CD4-positive, alpha-beta memory T cell (primary cell): ENCODE measurements around the gene CANT1. TPM values are rescaled to one million over a fixed set of nuclear protein-coding genes. Genes with fewer than 3 reads are reported as not detected.
"Not testable (repeated sequence)": the region's sequence is repeated elsewhere in the genome, so short reads cannot be mapped to it uniquely, and the experiment has no call there.

ENCODE experiments used
- CTCF ChIA-PET: fragments of 350-600 bp; sonication (Branson Sonifier 250); formaldehyde crosslinking; loops from one replicate; lab custom pipeline; 2021; ENCODE audit warnings: inconsistent platforms; ENCODE audit not compliant: partially characterized antibody; lab: Charles Lee
- POLR2A ChIA-PET: fragments of 350-600 bp; sonication (Branson Sonifier 250); formaldehyde crosslinking; loops from one replicate; lab custom pipeline; 2021; ENCODE audit not compliant: partially characterized antibody; lab: Charles Lee
- DNase-seq, 5 donors: peaks; one replicate each; pipeline versions ENCODE4 v3.0.0 to v3.0.0-alpha.2; 2020 to 2022; ENCODE audit warnings: mixed read lengths in 1 of 5
- H3K27ac ChIP-seq: one replicate; pipeline ENCODE4 v1.7.0; 2013; ENCODE audit warnings: low read depth, low read length
- H3K27me3 ChIP-seq: 2 replicates; pipeline ENCODE4 v1.7.0; 2013; ENCODE audit warnings: mild to moderate bottlenecking, low read length, moderate library complexity; ENCODE audit not compliant: insufficient read depth
- H3K36me3 ChIP-seq: 2 replicates; pipeline ENCODE4 v1.7.0; 2013; ENCODE audit warnings: mild to moderate bottlenecking, low read length, moderate library complexity; ENCODE audit not compliant: insufficient read depth
- H3K4me1 ChIP-seq: 2 replicates; pipeline ENCODE4 v1.7.0; 2013; ENCODE audit warnings: mild to moderate bottlenecking, low read length, moderate library complexity; ENCODE audit not compliant: insufficient read depth
- H3K4me3 ChIP-seq, 2 donors: one replicate each; pipeline ENCODE4 v1.7.0; 2013; ENCODE audit warnings: low read length in 2 of 2, mild to moderate bottlenecking in 1 of 2
- H3K9me3 ChIP-seq, 2 donors: one replicate each; pipeline ENCODE4 v1.7.0; 2013; ENCODE audit warnings: low read length in 2 of 2, control low read depth in 1 of 2; ENCODE audit not compliant: control insufficient read depth in 1 of 2
- H3K27ac Mint-ChIP-seq, 7 donors: one replicate each; pipeline ENCODE4 v1.8.0; 2020 to 2021; ENCODE audit warnings: mixed read lengths in 7 of 7, mild to moderate bottlenecking in 6 of 7, inconsistent platforms in 3 of 7, moderate library complexity in 3 of 7
- H3K27me3 Mint-ChIP-seq, 2 donors: one replicate each; pipeline ENCODE4 v1.8.0; 2020 to 2021; ENCODE audit warnings: mixed read lengths in 2 of 2
- H3K36me3 Mint-ChIP-seq, 2 donors: one replicate each; pipeline ENCODE4 v1.8.0; 2020 to 2021; ENCODE audit warnings: mixed read lengths in 2 of 2, inconsistent platforms in 1 of 2, mild to moderate bottlenecking in 1 of 2
- H3K4me1 Mint-ChIP-seq, 4 donors: one replicate each; pipeline ENCODE4 v1.8.0; 2020 to 2021; ENCODE audit warnings: mixed read lengths in 4 of 4, mild to moderate bottlenecking in 1 of 4
- H3K4me3 Mint-ChIP-seq, 8 donors: one replicate each; pipeline ENCODE4 v1.8.0; 2020 to 2021; ENCODE audit warnings: mixed read lengths in 8 of 8, mild to moderate bottlenecking in 7 of 8, moderate library complexity in 6 of 8, inconsistent platforms in 3 of 8
- H3K9me3 Mint-ChIP-seq, 8 donors: one replicate each; pipeline ENCODE4 v1.8.0; 2020 to 2021; ENCODE audit warnings: mixed read lengths in 8 of 8, mild to moderate bottlenecking in 5 of 8, inconsistent platforms in 3 of 8, moderate library complexity in 1 of 8
- intact Hi-C: fragments of 100-400 bp; cut with micrococcal nuclease; formaldehyde crosslinking; loops from one replicate; pipeline ENCODE4 v1.15.1; 2023
- polyA plus RNA-seq, 2 donors: library from polyadenylated mRNA; unstranded; fragments of 300-500 nt; fragmentation: Illumina TruSeq; gene quantifications; one replicate each; pipeline ENCODE4 v1.2.3, GENCODE V29; 2021
- total RNA-seq, 2 experiments: library from RNA; stranded (reverse); gene quantifications; one replicate each; pipeline ENCODE4 v1.2.3, GENCODE V29; 2021

CANT1 gene
- total and polyA plus RNA-seq, 4 experiments from 2014 or later, result 7.2 to 59.4 (median 34.2) TPM

DNA sequence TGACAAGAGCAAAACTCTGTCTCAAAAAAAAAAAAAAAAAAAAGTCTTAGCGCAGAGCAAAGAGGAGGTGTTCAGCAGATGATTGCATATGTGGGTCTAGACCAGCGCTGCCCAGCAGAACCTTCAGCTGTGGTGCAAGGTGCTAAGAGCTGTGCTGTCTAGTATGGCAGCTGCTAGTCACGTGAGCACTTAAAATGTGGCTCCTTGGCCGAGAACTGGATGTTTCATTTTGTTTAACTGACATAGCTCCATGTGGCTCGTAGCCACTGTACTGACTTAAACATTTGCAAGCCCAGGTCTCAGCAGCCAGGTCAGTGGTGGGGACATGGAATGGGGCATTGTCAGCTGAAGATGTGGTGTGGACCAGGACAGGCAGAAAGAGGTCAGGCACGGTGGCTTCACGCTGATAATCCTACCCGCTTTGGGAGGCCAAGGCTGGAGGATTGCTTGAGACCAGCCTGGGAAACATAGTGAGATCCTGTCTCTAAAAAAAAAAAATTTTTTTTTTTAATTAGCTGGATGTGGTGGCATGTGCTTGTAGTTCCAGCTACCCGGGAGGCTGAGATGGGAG is 23.6 kb upstream of the CANT1 start:
- H3K27ac Mint-ChIP-seq, result no peak overlapping the region
- H3K36me3 Mint-ChIP-seq, result no peaks in the 10 kb centered on the region
- no peak overlapping the region for H3K4me3 ChIP-seq
- H3K27me3 Mint-ChIP-seq, result peaks cover 18 to 20% of the 10 kb centered on the region in 2 donors
- ChIA-PET CTCF (interaction anchor here (1.4 to 2.0 kb wide), 2 partner anchors 12 to 359 kb away, joined by 4 to 5 read pairs; no protein-coding TSS in a partner anchor), POLR2A (no interaction called here)
- no peaks in the 10 kb centered on the region for H3K4me1 Mint-ChIP-seq
- intact Hi-C loops, result no loop called here
- no peaks in the 10 kb centered on the region for H3K4me1 ChIP-seq
- H3K9me3 Mint-ChIP-seq, result peaks cover 0 to 1% (median 0%) of the 10 kb centered on the region in 8 donors
- H3K27me3 ChIP-seq, result peaks cover 4% of the 10 kb centered on the region
- no peak overlapping the region for H3K4me3 Mint-ChIP-seq
- no peaks in the 10 kb centered on the region for H3K9me3 ChIP-seq
- no peak overlapping the region for H3K27ac ChIP-seq
- no peaks in the 10 kb centered on the region for H3K36me3 ChIP-seq
- no peak for DNase-seq

DNA sequence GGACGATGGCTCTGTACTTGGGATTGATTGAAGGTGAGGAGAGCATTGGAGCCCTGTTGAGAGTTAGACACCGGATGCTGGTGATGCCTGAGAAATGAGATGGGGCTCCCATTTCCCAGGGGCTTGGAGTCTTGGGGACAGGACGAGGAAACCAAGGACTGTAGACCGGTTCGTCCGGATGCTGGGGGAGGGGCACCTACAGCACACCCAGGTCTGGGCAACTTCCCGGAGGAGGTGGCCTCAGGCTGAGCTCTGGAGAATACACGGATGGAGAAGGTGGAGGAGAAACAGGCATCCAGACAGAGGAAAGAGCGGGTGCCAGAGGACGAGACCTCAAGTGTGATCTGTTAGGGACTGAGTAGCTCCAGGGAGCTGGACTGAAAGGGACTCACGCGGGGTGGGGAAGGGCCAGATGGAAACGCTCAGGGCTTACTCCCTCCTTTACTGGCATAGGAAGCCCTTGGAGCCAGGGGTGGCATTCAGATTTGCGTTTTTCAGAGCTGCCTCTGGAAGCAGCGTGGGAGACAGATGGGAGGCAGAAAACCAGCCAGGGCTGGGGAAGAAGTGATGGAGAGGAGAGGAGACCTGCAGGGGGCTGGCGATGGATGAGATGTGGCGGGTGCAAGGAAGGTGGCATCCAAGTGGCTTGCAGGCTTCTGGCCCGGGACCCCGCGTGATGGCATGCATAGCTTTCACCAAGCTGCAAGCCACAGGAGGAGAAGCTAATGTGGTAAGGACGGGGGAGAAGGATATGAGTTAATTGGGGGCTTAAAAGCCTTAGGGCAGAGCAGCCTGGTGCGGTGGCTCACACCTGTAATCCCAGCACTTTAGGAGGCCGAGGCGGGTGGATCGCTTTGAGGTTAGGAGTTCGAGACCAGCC is 22.7 kb upstream of the CANT1 start:
- H3K27me3 ChIP-seq, result peaks cover 4% of the 10 kb centered on the region
- DNase-seq, result no peak
- intact Hi-C loops, result no loop called here
- CTCF ChIA-PET, result interaction anchor here (1.4 to 2.0 kb wide), 2 partner anchors 13 to 360 kb away, joined by 4 to 5 read pairs; no protein-coding TSS in a partner anchor
- H3K36me3 Mint-ChIP-seq, result no peaks in the 10 kb centered on the region
- no peak overlapping the region for H3K27ac ChIP-seq
- no peaks in the 10 kb centered on the region for H3K4me1 Mint-ChIP-seq
- H3K4me1 ChIP-seq, result no peaks in the 10 kb centered on the region
- POLR2A ChIA-PET, result no interaction called here
- H3K27me3 Mint-ChIP-seq, result peaks cover 18 to 21% of the 10 kb centered on the region in 2 donors
- H3K9me3 Mint-ChIP-seq, result peaks cover 0 to 1% (median 0%) of the 10 kb centered on the region in 8 donors
- H3K36me3 ChIP-seq, result no peaks in the 10 kb centered on the region
- H3K9me3 ChIP-seq, result no peaks in the 10 kb centered on the region
- no peak overlapping the region for H3K4me3 ChIP-seq
- H3K4me3 Mint-ChIP-seq, result peak overlapping the region in 1 of 8 donors; percentile 43
- H3K27ac Mint-ChIP-seq, result peak overlapping the region in 1 of 7 donors; percentile 72

DNA sequence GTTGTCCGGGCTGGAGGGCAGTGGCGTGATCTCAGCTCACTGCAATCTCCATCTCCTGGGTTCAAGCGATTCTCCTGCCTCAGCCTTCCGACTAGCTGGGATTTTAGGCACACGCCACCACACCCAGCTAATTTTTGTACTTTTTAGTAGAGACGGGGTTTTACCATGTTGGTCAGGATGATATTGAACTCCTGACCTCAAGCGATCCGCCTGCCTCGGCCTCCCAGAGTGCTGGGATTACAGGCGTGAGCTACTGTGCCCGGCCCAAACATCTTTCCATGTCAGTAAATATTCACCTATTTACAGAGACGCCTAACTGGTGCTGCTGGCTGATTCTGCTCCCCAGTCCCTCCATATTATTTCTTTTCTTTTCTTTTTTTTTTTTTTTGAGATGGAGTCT is 21.1 kb upstream of the CANT1 start:
- H3K9me3 Mint-ChIP-seq, H3K27me3 ChIP-seq, CTCF ChIA-PET, H3K4me1 Mint-ChIP-seq, DNase-seq, H3K4me3 Mint-ChIP-seq, H3K4me3 ChIP-seq, H3K4me1 ChIP-seq, POLR2A ChIA-PET, H3K36me3 ChIP-seq, intact Hi-C loops, H3K9me3 ChIP-seq, H3K27ac ChIP-seq, H3K36me3 Mint-ChIP-seq: not testable (repeated sequence)
- peaks cover 24 to 27% of the 10 kb centered on the region in 2 donors for H3K27me3 Mint-ChIP-seq
- H3K27ac Mint-ChIP-seq, result peak overlapping the region in 1 of 7 donors; percentile 46

DNA sequence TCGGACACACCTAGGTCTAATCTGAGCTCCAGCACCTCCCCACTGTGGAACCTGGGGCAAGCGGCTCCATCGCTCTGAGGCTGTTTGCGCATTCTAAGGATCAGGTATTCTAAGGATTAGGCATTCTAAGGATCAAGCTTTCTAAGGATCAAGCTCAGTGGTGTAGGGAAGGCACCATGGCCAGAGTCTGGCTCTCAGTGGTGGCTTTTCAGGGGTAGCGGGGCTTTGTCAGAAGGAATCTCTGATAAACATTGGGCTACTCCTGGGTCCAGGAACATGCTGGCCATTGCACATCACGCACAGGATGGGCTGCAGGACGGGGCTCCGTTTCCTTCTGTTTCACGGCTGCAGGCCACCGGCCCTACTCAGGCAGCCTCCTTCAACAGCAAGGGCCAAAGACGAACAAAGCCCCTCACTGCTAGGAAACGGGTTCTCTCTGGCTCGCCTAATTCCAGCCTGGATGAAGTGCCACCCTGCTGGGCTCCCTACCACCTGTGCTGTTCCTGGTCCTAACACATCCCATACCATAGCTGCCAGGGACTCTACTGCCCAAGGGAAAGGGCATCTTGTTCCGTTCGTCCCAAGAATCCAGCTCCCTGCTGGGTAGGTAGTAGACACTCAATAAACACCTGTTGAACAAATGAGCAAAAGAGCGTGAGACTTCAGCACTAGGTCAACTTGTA is 19.9 kb upstream of the CANT1 start:
- no peak overlapping the region for H3K27ac Mint-ChIP-seq

DNA sequence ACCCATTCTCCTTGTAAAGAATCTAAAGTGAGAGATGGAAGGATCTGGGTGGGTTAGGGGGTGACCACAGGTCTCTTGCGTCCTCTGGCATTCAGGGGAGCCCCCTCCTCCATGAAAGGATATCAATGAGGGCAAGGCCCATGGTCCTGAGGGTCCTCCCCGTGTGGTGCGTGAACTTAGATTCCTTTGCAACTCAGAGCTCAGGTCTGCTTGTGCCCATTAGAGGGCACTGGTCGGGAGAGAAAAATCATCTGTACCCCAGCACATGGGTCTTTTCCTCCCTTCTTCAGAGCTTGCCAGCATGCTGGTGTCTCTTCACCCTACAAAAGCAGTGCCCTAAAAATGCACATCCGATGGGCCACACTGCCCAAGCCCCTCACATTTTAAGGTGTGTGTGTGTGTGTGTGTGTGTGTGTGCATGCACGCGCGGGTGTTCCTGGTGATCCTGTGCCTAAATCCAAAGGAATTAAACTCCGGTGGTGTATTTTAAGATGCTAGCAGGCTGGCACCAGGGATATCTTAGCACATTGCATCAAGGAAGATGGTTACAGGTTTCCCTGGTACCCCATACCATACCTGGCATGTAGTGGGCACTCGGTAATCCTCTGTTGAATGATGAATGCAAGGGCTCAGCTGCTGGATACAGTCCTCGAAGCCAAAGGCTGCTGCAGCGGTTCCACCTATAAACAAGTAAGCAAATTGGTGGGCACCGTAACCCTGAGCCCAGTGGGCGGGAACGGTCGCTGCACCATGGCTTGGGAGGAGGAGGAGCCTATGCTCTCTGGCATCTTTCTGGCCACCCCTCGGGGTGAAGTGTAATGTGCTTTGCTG is 19.1 kb upstream of the CANT1 start:
- peaks cover 13% of the 10 kb centered on the region for H3K27me3 ChIP-seq
- no peak for DNase-seq
- Mint-ChIP-seq H3K27ac (no peak overlapping the region), H3K27me3 (peaks cover 32 to 33% of the 10 kb centered on the region in 2 donors), H3K36me3 (no peaks in the 10 kb centered on the region), H3K4me1 (peaks cover 2 to 14% (median 4%) of the 10 kb centered on the region in 4 donors), H3K4me3 (no peak overlapping the region), H3K9me3 (peaks cover 0 to 1% (median 0%) of the 10 kb centered on the region in 8 donors)
- H3K9me3 ChIP-seq, result no peaks in the 10 kb centered on the region
- H3K27ac ChIP-seq, result no peak overlapping the region
- intact Hi-C loops, result no loop called here
- ChIA-PET CTCF (no interaction called here), POLR2A (no interaction called here)
- no peaks in the 10 kb centered on the region for H3K36me3 ChIP-seq
- peaks cover 10% of the 10 kb centered on the region for H3K4me1 ChIP-seq
- H3K4me3 ChIP-seq, result no peak overlapping the region

More for the DNA sequence above, 19.9 kb upstream of the CANT1 start:
- no peak overlapping the region for H3K4me3 ChIP-seq
- H3K27ac ChIP-seq, result no peak overlapping the region
- Mint-ChIP-seq H3K4me1 (peaks cover 0 to 10% (median under 1%) of the 10 kb centered on the region in 4 donors), H3K27me3 (peaks cover 29 to 32% of the 10 kb centered on the region in 2 donors), H3K4me3 (no peak overlapping the region), H3K36me3 (no peaks in the 10 kb centered on the region), H3K9me3 (peaks cover 0 to 1% (median 0%) of the 10 kb centered on the region in 8 donors)
- CTCF ChIA-PET, result no interaction called here
- no peak for DNase-seq
- H3K27me3 ChIP-seq, result peaks cover 13% of the 10 kb centered on the region
- H3K9me3 ChIP-seq, result no peaks in the 10 kb centered on the region
- intact Hi-C loops, result no loop called here
- POLR2A ChIA-PET, result no interaction called here
- H3K36me3 ChIP-seq, result no peaks in the 10 kb centered on the region
- H3K4me1 ChIP-seq, result peaks cover 4% of the 10 kb centered on the region

DNA sequence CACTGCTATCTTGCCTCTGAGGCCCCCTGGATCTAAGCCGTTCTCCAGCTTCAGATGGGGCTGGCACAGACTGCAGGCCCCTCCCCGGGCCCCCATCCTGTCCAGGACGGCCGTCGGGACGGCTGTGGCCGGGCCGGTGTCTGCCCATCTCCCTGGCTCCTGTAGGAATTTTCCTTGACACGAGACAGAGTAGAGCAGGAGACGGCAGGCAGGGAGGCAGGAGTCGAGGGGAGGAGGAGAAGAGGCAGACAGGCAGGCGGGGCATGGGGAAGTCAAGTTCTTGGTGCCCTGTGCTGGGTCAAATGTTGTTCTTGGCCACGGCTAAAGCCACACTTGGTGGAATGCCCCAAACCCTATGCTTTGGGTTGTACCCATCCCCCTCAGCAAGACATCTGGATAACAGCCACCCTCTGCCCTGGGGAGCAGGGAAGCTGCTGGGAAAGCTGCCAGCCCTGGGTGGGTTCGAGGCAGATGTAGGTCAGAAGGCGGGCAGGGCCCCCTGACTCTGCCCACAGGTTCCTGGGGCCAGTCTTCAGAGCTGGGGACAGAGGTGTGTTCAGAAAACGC is 18.4 kb upstream of the CANT1 start:
- Histone ChIP-seq H3K36me3 (no peaks in the 10 kb centered on the region), H3K4me3 (no peak overlapping the region), H3K27me3 (peaks cover 17% of the 10 kb centered on the region), H3K9me3 (no peaks in the 10 kb centered on the region), H3K27ac (no peak overlapping the region), H3K4me1 (peaks cover 13% of the 10 kb centered on the region)
- Mint-ChIP-seq H3K36me3 (no peaks in the 10 kb centered on the region), H3K27ac (no peak overlapping the region), H3K27me3 (peaks cover 30 to 35% of the 10 kb centered on the region in 2 donors), H3K4me1 (peaks cover 2 to 21% (median 4%) of the 10 kb centered on the region in 4 donors), H3K4me3 (no peak overlapping the region), H3K9me3 (no peaks in the 10 kb centered on the region)
- intact Hi-C loops, result no loop called here
- POLR2A ChIA-PET, result no interaction called here
- CTCF ChIA-PET, result no interaction called here
- DNase-seq, result no peak
